ENCODE results near the gene CLPTM1. TPM values are rescaled to one million over a fixed set of nuclear protein-coding genes. Genes with fewer than 3 reads are reported as not detected.
A peak's percentile ranks its signal among the peaks of the same experiment; 100 is the strongest.

CLPTM1 gene
- polyA plus RNA-seq, 1 of the 3 experiments (the other 2 are of a cell fraction) = 86.5 TPM

GRCh38 chr19:45040059-45040771, 85.0 kb downstream of the CLPTM1 start:
- ChIA-PET POLR2A (interaction anchor here (0.7 to 1.3 kb wide), 2 partner anchors 10 to 68 kb away, joined by 4 read pairs; no protein-coding TSS in a partner anchor), CTCF (interaction anchor here (1.4 to 2.5 kb wide), 3 partner anchors 19 to 298 kb away, joined by 3 to 17 read pairs (median 11); no protein-coding TSS in a partner anchor)
- Histone ChIP-seq H3K36me3 (replicated peaks in 1 of 2; ENCODE audit: control insufficient read depth in 1 of 2, insufficient read depth in 2 of 2, low read length in 1 of 2) (peaks cover 38 to 42% of the 10 kb centered on the region in 2 experiments), H3K9ac (peak overlapping the region; percentile 97), H3K9me2 (no peaks in the 10 kb centered on the region), H3F3A (replicated peaks; ENCODE audit: insufficient read depth) (peaks cover 7% of the 10 kb centered on the region), H3K4me3 (ENCODE audit: low read depth in 2 of 2, low read length in 1 of 2) (peak overlapping the region; percentile 72 to 90), H3K4me1 (ENCODE audit: control insufficient read depth in 1 of 2, insufficient read depth in 2 of 2, low read depth in 1 of 2, low read length in 1 of 2) (peaks cover 10 to 11% of the 10 kb centered on the region in 2 experiments; a peak in 3 of 4 replicates), H3K79me2 (ENCODE audit: insufficient read depth) (peaks cover 64% of the 10 kb centered on the region), H2AFZ (ENCODE audit: low read depth) (no peak overlapping the region), H4K20me1 (ENCODE audit: insufficient read depth) (peaks cover 55% of the 10 kb centered on the region), H3K9me3 (no peaks in the 10 kb centered on the region), H3K27me3 (ENCODE audit: insufficient read depth) (no peaks in the 10 kb centered on the region), H3K4me2 (peak overlapping the region; percentile 97), H3K27ac (ENCODE audit: low read depth in 2 of 2, low read length in 1 of 2) (no peak overlapping the region; a peak in 1 of 4 replicates)
- no peak for DNase-seq
- TF ChIP-seq MAX (IDR thresholded peaks at IDR 0.05; ENCODE audit: low read depth) (no peak), SMC3 (IDR thresholded peaks at IDR 0.05; ENCODE audit: low read depth, low read length) (no peak), PBX3 (IDR thresholded peaks at IDR 0.05) (no peak), GABPA (IDR thresholded peaks at IDR 0.05; ENCODE audit: low read depth) (no peak), RCOR1 (IDR thresholded peaks at IDR 0.05; ENCODE audit: low read length) (no peak), SIN3A (IDR thresholded peaks at IDR 0.05; ENCODE audit: borderline replicate concordance, low read depth, low read length) (no peak)
- WGBS (ENCODE audit: low lambda C conversion rate) = 80% methylated on average over 19 of the region's 19 CpGs

- H2AFZ ChIP-seq (ENCODE audit: low read depth) = no peak overlapping the region
- peaks cover 41 to 47% of the 10 kb centered on the region in 2 experiments for H3K36me3 ChIP-seq (replicated peaks in 1 of 2; ENCODE audit: control insufficient read depth in 1 of 2, insufficient read depth in 2 of 2, low read length in 1 of 2)
- no peak for DNase-seq
- H3K4me3 ChIP-seq (ENCODE audit: low read depth in 2 of 2, low read length in 1 of 2) = no peak overlapping the region
- no peak overlapping the region for H3K9ac ChIP-seq
- no peak overlapping the region for H3K27ac ChIP-seq (ENCODE audit: low read depth in 2 of 2, low read length in 1 of 2)
- H4K20me1 ChIP-seq (ENCODE audit: insufficient read depth) = peaks cover 64% of the 10 kb centered on the region
- no peaks in the 10 kb centered on the region for H3K9me3 ChIP-seq
- ChIA-PET POLR2A (interaction anchor here (0.7 to 1.3 kb wide), 2 partner anchors 9 to 69 kb away, joined by 4 read pairs; no protein-coding TSS in a partner anchor), CTCF (interaction anchor here (1.2 to 2.5 kb wide), 2 partner anchors 19 to 24 kb away, joined by 4 to 11 read pairs; no protein-coding TSS in a partner anchor)
- H3K4me2 ChIP-seq = no peak overlapping the region
- no peak for TF ChIP-seq YY1 (IDR thresholded peaks at IDR 0.05; ENCODE audit: low read depth)
- no peak for TF ChIP-seq NFIC (IDR thresholded peaks at IDR 0.05; ENCODE audit: borderline replicate concordance)
- no peak for TF ChIP-seq JUND (IDR thresholded peaks at IDR 0.05)
- TF ChIP-seq SMC3 (IDR thresholded peaks at IDR 0.05; ENCODE audit: low read depth, low read length) = no peak
- TF ChIP-seq GATA2 (CRISPR knock-in tag; IDR thresholded peaks at IDR 0.05) = no peak
- no peak for TF ChIP-seq USF1 (IDR thresholded peaks at IDR 0.05; ENCODE audit: borderline replicate concordance, low read depth)
- TF ChIP-seq EP300 (IDR thresholded peaks at IDR 0.05; ENCODE audit: borderline replicate concordance in 1 of 2, low read depth in 1 of 2, low read length in 1 of 2) = no peak
- no peak for TF ChIP-seq RCOR1 (IDR thresholded peaks at IDR 0.05; ENCODE audit: low read length)
- no peaks in the 10 kb centered on the region for H3K9me2 ChIP-seq
- 93% methylated on average over 6 of the region's 6 CpGs for WGBS (ENCODE audit: low lambda C conversion rate)
- no peaks in the 10 kb centered on the region for H3K27me3 ChIP-seq (ENCODE audit: insufficient read depth)
- H3K4me1 ChIP-seq (ENCODE audit: control insufficient read depth in 1 of 2, insufficient read depth in 2 of 2, low read depth in 1 of 2, low read length in 1 of 2) = peaks cover 10 to 11% of the 10 kb centered on the region in 2 experiments; a peak in 3 of 4 replicates
- no peaks in the 10 kb centered on the region for H3F3A ChIP-seq (replicated peaks; ENCODE audit: insufficient read depth)
- H3K79me2 ChIP-seq (ENCODE audit: insufficient read depth) = peaks cover 73% of the 10 kb centered on the region
These were observed 85.9 kb downstream of the CLPTM1 start for GRCh38 chr19:45041125-45041524.

Other genes starting within 250 kb of the CLPTM1 start
- gene BCL3, start 206.7 kb upstream of the CLPTM1 start, polyA plus RNA-seq (2012; rRNA removed) = 7.5 and 19.2 TPM in 2 replicates
- not detected in 2 replicates for gene CBLC, start 177.5 kb upstream of the CLPTM1 start, polyA plus RNA-seq (2012; rRNA removed)
- gene BCAM, start 146.3 kb upstream of the CLPTM1 start, polyA plus RNA-seq (2012; rRNA removed) = 9.7 and 34.0 TPM in 2 replicates
- 96.6 and 121 TPM in 2 replicates for gene NECTIN2, start 109.1 kb upstream of the CLPTM1 start, polyA plus RNA-seq (2012; rRNA removed)
- gene TOMM40, start 64.1 kb upstream of the CLPTM1 start, polyA plus RNA-seq (2012; rRNA removed) = 66.9 and 78.9 TPM in 2 replicates
- gene APOE, start 49.6 kb upstream of the CLPTM1 start, polyA plus RNA-seq (2012; rRNA removed) = 56.0 and 65.7 TPM in 2 replicates
- gene APOC1, start 40.8 kb upstream of the CLPTM1 start, polyA plus RNA-seq (2012; rRNA removed) = 0.73 and 2.7 TPM in 2 replicates
- gene APOC4, start 13.1 kb upstream of the CLPTM1 start, polyA plus RNA-seq (2012; rRNA removed) = not detected in 2 replicates
- not detected in 2 replicates for gene APOC2, start 9.3 kb upstream of the CLPTM1 start, polyA plus RNA-seq (2012; rRNA removed)
- 9.5 and 12.6 TPM in 2 replicates for gene RELB, start 46.1 kb downstream of the CLPTM1 start, polyA plus RNA-seq (2012; rRNA removed)
- gene CLASRP, start 83.7 kb downstream of the CLPTM1 start, polyA plus RNA-seq (2012; rRNA removed) = 53.8 and 54.8 TPM in 2 replicates
- 0.16 and 0.21 TPM in 2 replicates for gene ZNF296, start 121.1 kb downstream of the CLPTM1 start, polyA plus RNA-seq (2012; rRNA removed)
- 24.2 and 28.7 TPM in 2 replicates for gene GEMIN7, start 123.9 kb downstream of the CLPTM1 start, polyA plus RNA-seq (2012; rRNA removed)
- 19.3 and 24.4 TPM in 2 replicates for gene PPP1R37, start 137.8 kb downstream of the CLPTM1 start, polyA plus RNA-seq (2012; rRNA removed)
- 0.06 and 0.12 TPM in 2 replicates for gene NKPD1, start 205.6 kb downstream of the CLPTM1 start, polyA plus RNA-seq (2012; rRNA removed)
- 53.0 and 59.0 TPM in 2 replicates for gene TRAPPC6A, start 222.9 kb downstream of the CLPTM1 start, polyA plus RNA-seq (2012; rRNA removed)
- gene BLOC1S3, start 223.4 kb downstream of the CLPTM1 start, polyA plus RNA-seq (2012; rRNA removed) = 3.0 and 3.7 TPM in 2 replicates

Measured in SK-N-SH (cell line).